Right renal pelvis (tissue), 4 donors: ENCODE results near the gene RAI14. TPM values are rescaled to one million over a fixed set of nuclear protein-coding genes. Genes with fewer than 3 reads are reported as not detected.

Source experiments
- DNase-seq, 4 donors: peaks; one replicate each; pipeline ENCODE4 v3.0.0-alpha.2; 2013; ENCODE audit warnings: low read depth in 4 of 4, low spot score in 3 of 4, missing footprints in 1 of 4
- polyA plus RNA-seq, 4 donors: library from polyadenylated mRNA; unstranded; fragments of 120-200 nt; gene quantifications; one replicate each; pipeline ENCODE4 v1.2.1, GENCODE V29; 2013; ENCODE audit not compliant: insufficient read length in 4 of 4

The RAI14 gene
- polyA plus RNA-seq, 4 donors = 82.7 to 103 (median 95.2) TPM

DNA sequence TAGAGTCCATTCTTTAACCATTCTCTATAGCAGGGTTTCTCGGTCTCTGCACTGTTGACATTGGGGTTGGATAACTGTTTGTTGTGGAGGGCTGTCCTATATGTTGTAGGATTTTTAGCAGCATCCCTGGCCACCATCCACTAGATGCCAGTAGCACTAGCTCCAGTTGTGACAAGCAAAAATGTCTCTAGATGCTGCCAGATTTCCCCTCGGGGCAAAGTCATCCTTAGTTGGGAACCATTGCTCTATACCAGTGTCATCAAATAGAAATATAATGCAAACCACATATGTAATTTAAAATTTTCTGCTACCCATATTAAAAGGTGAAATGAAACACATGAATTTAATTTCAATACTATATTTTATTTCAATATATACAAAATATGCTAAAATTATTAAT is 185.7 kb downstream of the RAI14 start:
- DNase-seq = no peak

DNA sequence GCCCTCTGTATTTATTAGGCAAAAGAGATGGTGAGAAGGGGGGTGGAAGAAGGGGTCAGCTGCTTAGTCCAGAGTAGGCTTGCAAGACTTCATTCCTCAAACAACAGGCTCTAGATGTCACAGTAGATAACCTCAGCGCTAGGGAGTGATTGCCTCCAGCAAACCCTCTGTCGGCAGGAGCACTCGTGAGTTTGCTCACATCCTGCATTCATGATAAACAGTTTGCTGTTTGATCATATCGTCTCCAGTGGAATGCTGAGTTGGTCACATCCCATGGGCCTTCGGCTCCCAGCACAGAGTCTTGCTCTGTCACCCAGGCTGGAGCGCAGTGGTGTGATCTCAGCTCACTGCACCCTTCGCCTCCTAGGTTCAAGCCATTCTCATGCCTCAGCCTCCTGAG is 186.4 kb downstream of the RAI14 start:
- no peak for DNase-seq

GRCh38 chr5:34843497-34843896 is 187.4 kb downstream of the RAI14 start:
- no peak for DNase-seq

GRCh38 chr5:34844106-34844505 is 188.0 kb downstream of the RAI14 start:
- no peak for DNase-seq

DNA sequence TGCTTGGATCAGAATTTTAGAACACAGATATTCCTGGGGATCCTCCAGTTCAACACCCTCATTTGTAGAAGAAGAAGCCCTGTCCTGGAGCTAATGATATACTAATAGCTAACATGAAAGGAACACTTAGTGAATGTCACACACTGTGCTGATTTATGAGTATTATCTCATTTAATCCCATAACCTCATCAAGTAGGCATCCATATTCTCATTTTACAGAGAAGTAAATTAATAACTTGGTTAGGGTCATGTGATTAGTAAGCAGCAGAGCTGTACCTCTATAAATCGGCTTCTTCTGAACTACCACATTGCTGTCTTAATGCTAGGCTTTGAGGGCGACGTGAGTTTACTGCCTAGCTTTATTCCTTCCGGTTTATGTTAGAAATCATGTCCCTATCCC is 188.9 kb downstream of the RAI14 start:
- DNase-seq = no peak

DNA sequence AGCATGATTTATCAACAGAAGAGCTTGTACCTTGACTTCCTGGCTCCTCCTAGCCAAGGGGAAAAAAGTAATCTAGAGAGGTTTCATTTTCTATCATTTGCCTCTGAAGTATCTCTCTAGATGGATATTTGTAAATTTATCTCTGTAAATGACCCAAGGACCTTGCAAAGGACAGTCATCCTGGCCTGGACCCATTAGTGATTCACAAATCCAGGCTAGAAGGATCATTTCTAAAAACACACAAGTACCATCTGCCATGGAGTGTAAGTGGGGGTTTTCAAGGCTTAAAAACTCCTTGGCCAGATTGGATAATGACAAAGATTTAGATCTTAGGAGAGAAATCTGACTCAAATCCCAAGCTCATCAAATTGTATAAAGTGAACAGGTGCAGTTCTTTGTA is 190.9 kb downstream of the RAI14 start:
- no peak for DNase-seq

GRCh38 chr5:34847552-34847951 is 191.4 kb downstream of the RAI14 start:
- DNase-seq = no peak

DNA sequence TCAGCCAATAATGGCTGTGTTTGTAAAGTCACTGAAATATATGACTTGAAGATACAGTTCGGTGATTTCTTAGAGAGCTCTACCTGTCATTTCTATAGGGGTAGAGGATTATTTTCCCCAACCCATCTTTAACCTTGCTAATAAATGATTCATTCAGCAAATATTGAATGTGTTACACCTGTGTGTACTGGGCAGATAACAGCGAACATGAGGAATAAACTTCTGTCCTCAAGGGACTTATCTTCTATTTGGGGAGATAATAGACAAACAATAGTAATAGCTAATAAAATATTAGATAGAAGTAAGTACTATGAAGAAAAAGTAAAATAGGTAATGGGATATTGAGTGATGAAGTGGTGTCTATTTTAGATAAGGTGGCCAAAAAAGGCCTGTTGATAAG is 192.1 kb downstream of the RAI14 start:
- DNase-seq = no peak

DNA sequence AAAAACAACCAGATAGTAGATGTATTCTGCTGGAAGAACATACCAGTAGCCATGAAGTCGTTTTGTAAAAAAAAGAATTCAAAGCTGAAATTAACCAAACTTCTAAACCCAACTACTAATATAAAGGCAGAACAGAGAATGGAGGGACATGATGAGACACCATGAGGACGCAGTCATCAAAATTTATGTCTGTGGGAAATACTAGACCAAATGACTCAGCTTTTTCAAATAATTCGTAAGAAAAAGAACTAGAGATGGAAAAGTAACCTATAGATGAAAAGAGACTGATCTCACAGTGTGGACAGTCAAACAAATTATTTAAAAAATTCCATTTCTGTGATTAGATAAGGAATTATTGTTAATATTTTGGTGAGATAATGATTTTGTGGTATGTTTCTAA is 193.1 kb downstream of the RAI14 start:
- no peak for DNase-seq

DNA sequence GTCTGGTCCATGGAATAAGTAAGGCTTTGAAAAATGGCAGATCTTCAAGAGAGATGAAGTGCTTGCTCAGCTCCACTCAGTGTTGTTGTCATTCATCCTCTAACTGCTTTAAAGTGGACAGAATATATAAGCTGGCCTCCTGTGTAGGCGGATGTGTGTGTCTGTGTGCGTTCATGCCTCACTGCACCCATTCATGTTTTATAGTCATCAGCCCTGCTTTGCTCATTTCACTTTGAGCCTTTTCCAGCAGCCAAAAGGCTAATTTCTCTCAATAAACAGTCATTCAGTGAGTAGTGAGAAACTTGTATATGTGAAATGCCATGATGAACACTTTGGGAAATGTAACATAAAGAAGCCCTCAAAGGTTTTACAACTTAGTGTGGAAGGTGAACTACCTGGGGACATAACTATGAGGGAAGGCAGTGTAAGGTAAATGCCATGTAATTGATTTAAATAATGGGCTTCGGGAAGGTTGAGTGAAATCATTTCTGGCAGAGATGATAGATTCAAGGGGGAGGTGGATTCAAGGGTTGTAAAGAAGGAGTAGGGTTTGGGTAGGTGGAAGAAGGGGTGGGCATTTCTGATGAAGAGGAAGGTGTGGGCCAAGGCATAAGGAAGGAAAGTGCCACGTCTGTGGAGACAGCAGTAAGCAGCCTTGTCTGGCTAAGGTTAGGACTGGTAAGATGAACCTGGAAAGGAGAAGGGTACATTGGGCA is 198.5 kb downstream of the RAI14 start:
- DNase-seq = no peak

DNA sequence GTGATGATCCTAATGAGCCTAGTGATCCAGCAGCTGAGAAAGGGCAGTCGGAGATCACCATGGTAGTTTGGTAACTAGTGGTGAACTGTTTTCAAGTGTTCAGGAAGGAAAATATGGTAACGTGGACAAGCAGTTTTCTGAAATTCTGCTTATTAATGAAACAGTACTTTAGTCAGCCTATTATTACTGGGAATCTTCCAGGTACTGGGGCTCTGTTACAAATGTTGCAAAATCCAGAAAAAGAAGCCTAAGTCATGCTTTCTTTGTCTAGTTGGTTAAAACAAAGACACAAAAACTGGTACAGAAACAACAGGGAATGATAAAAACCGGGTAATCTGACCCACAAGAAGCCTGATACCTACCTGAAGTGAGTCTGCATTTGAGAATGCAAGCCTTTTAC is 201.0 kb downstream of the RAI14 start:
- DNase-seq = no peak

DNA sequence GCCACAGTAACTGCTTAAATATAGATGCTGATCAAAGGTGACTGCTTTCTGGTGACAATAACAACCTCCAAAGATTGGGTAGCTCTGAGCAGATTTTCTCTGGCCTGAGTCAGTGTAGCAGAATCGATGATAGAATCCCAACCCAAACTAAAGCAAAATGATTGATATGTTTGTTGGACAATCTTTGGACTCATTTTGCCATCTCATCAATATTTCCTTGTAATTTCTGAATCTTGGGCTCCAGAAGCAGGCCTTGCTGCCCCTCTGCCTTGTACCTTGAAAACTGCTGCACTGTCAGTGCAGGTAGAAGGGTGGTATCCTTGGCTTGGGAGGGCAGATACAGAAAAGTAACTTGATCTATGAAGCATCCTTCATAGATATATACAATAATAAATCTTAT is 201.8 kb downstream of the RAI14 start:
- no peak for DNase-seq

DNA sequence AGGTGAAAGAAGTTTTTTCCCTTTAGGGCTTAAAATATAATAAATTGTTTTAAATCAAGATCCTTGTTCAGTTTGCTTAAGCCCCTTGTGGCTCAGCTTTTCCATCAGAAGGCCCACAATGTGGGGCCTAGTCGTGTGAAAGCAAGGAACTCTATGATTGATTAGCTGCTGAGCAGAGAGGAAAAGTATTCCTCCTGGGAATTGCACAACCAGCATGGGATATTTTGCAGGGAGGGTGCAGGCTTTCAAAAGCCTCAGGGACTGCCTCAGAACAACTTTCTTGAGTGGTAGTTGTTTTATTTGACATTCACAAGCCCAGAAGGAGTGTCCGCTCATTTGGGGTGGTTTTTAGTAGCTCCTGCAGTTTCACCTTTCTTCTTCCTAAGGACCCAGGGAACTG is 202.7 kb downstream of the RAI14 start:
- no peak for DNase-seq

DNA sequence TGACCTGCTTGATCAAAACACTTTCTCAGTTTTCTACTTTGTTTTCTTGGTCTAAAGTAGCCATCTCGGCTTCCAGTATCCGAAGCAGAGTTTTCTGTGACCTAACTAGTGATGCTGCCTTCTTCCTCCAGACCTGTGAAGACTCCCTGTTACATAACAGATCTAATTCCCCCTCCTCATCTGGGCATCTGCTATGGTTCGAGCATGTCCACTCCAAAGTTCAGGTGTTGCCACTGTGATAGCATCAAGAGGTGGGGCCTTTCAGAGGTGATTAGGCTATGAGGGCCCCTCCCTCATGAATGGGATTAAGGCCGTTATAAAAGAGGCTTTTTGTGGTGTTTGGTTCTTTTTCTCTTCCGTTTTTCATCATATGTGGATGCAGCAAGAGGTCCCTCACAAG is 203.1 kb downstream of the RAI14 start:
- DNase-seq = no peak

DNA sequence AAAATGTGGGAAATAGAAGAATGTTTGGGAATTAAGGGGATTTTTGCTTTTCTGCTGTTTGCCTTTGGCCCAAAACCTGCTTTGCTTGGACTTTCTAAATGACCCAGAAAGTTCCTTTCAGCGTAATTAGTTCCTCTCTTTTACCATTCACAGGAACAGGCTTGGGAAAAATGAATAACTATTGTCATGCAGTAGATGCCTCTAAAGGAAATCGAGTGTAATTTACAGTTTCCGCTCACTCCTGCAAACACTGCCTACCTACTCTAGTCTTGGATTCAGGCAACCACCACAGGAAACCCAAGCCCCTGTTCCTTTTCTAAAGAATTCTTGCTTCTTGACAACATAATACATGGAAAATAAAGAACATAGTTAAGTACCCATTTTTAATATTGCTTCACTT is 207.8 kb downstream of the RAI14 start:
- no peak for DNase-seq

DNA sequence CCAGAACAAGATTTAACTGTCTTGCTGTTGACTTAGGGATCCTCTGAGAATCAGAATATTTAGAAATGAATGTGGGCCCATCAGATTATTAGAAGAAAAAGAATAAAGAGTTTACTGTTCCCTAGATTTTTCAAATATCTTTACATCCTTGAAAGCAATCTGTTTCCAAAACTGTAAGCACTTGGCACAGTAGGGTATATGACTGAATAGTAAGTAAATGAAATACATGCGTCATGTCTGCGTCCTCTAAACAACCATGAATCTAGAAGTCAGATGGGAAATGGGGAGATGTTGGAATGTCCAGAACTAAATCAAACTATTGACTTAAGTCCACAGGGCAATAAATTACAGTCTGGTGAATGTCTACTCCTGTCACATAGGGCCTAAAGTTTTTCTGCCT is 209.0 kb downstream of the RAI14 start:
- DNase-seq = no peak

DNA sequence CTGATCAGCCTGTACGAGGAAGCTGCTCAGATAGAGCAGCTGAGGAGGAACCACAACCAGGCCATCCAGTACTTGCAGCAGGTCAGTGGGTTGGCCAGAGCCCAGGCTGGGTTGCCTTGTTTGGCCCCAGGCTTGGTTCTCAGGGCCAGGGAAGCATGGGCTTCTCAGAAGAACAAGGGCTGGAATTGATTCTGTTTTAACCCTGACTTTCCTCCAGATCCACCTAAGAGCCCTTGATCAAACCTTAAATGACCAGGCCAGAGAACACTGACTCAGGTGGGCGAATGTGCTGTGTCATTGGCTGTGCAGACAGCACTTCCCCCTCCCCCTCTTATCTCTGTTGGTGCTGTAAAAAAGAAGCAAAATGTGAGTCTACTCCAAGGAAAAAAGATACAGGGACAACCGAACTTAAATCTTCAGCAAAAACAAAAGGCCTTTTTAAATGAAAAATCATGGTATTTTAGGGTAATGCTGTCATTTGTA is 210.9 kb downstream of the RAI14 start:
- DNase-seq = no peak

DNA sequence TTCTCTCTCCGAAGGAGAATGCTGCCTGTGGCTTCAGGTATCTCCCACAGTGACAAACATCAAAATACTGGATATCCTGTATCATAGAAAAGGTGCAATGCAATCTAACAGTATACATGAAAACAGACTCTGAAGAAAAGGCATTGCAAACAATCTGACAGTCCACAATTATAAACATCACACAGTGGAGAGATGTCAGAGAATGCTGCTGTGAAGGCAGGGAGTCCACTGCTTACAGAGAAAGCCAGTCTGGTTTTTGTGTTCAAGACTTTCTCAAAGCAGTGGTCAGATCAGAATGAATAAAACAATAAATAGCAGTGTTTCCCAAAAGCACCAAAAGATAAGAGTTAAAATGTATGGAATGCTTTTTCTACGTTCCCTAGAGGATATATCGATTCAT is 211.5 kb downstream of the RAI14 start:
- DNase-seq = no peak

DNA sequence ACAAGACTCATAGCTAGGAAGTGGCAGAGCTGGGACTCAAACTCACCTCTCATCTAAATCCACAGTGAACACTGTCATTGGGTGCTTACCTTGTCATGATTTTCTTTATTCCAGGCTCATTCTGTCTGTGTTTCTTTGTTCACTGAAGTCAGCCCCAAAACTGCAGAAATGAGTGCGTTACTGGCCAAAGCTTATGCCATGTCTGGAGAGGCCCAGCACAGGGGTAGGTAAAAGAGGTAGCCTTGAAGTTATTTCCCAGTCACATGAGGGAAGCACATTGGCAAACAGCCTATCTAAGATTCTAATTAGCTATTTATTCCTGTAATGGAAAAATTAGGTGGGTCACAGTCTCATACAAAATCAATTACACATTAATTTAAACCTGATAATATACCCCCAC is 212.7 kb downstream of the RAI14 start:
- DNase-seq = no peak

- DNase-seq = no peak
Measured at GRCh38 chr5:34869256-34869655, 213.1 kb downstream of the RAI14 start.

DNA sequence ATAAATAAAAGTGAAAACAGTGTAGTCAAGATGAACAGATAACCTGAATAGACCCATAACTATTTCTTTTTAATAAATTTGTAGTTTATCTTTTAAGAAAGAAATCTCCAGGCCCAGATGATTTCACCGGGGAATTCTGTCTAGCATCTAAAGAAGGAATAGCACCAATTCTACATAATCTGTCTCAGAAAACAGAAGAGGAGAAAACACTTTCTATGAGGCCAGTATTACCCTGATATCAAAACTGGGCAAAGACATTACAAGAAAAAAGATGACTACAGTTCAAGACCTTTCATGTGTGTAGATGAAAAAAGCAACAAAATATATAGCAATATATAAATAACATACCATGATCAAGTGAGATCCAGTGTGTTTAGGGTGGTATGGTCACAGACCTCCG is 214.3 kb downstream of the RAI14 start:
- no peak for DNase-seq

DNA sequence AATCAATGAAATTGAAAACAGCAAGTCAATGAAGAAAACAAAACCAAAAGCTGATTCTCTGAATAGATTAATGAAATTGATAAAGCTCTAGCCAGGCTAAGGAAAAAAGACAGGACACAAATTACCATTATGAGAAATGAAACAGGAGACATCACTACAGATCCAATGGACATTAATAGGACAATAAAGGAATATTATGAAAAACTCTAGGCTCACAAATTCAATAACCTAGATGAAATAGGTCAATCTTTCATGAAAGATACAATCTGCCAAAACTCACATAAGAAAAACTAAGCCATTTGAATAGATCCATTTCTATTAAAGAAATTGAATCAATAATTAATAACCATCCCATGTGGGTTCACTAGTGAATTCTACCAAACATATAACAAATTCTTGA is 220.1 kb downstream of the RAI14 start:
- no peak for DNase-seq

GRCh38 chr5:34881246-34881645 is 225.1 kb downstream of the RAI14 start:
- DNase-seq = no peak
